Endothelial cell of umbilical vein (primary cell): Measurements from ENCODE around the gene MYLK. TPM values are rescaled to one million over a fixed set of nuclear protein-coding genes. Genes with fewer than 3 reads are reported as not detected.

Source experiments
- BruUV-seq: library from RNA; stranded (reverse); fragments of 400-500 nt; replicated peaks from 2 replicates; lab custom pipeline; 2021; lab: Mats Ljungman, UMichigan
- CTCF ChIA-PET: fragments of 300-600, 350-600 bp; sonication (Branson Sonifier 250); formaldehyde crosslinking; loops from one replicate; lab custom pipeline; 2021; ENCODE audit warnings: antibody characterized with exemption, inconsistent platforms; lab: Charles Lee
- POLR2A ChIA-PET: fragments of 300-600, 350-600 bp; sonication (Branson Sonifier 250); formaldehyde crosslinking; loops from one replicate; lab custom pipeline; 2021; ENCODE audit warnings: antibody characterized with exemption, inconsistent platforms; lab: Charles Lee
- DNase-seq: peaks from one replicate; pipeline ENCODE4 v3.0.0-alpha.2; 2011; ENCODE audit warnings: low read depth, low spot score
- FAIRE-seq: peaks from 2 replicates; lab custom pipeline; 2011; peaks lifted over from hg19 to GRCh38; lab: Jason Lieb, UNC
- H2AFZ ChIP-seq: 2 replicates; pipeline ENCODE4 v1.6.0; 2012; ENCODE audit warnings: low read depth, low read length, control low read depth, inconsistent platforms
- H3K27ac ChIP-seq: 2 replicates; pipeline ENCODE4 v1.5.1; 2011; ENCODE audit warnings: low read depth, mild to moderate bottlenecking, control low read depth, low read length, moderate library complexity; ENCODE audit not compliant: insufficient read depth
- H3K27me3 ChIP-seq, 2 experiments: 2 replicates each; pipeline versions ENCODE4 v1.6.0 to v1.6.1; 2011; ENCODE audit warnings: low read length in 2 of 2, mixed read lengths in 1 of 2; ENCODE audit not compliant: control insufficient read depth in 2 of 2, insufficient read depth in 2 of 2
- H3K36me3 ChIP-seq, 2 experiments: 2 replicates in 1 of 2; 3 replicates in 1 of 2; pipeline ENCODE4 v1.5.1; 2011; ENCODE audit warnings: low read length in 2 of 2, mild to moderate bottlenecking in 1 of 2, moderate library complexity in 1 of 2; ENCODE audit not compliant: control insufficient read depth in 2 of 2, insufficient read depth in 2 of 2; ENCODE audit errors: extremely low read depth in 1 of 2
- H3K4me1 ChIP-seq: 3 replicates; pipeline ENCODE4 v1.5.1; 2011; ENCODE audit warnings: mild to moderate bottlenecking, low read length; ENCODE audit not compliant: control insufficient read depth, insufficient read depth; ENCODE audit errors: extremely low read depth
- H3K4me2 ChIP-seq: 2 replicates; pipeline ENCODE4 v1.6.1; 2011; ENCODE audit warnings: low read length, control low read depth, mixed read lengths; ENCODE audit not compliant: insufficient read depth
- H3K4me3 ChIP-seq, 3 experiments: fragments of 200-600 bp in 1 of 3; sonication (generic), shearing (Covaris generic) in 1 of 3; replicated peaks in 1 of 3; 2 replicates each; pipeline ENCODE4 v1.5.1; 2011 to 2016; ENCODE audit warnings: control low read depth in 3 of 3, low read length in 3 of 3, mild to moderate bottlenecking in 2 of 3, inconsistent platforms in 1 of 3, low read depth in 1 of 3, moderate library complexity in 1 of 3; ENCODE audit not compliant: insufficient read depth in 1 of 3
- H3K79me2 ChIP-seq: 2 replicates; pipeline ENCODE4 v1.6.0; 2012; ENCODE audit warnings: low read length, inconsistent platforms; ENCODE audit not compliant: control insufficient read depth, insufficient read depth
- H3K9ac ChIP-seq: replicated peaks from 2 replicates; pipeline ENCODE3; 2011; ENCODE audit warnings: low read length, control low read depth; ENCODE audit not compliant: insufficient read depth; ENCODE audit errors: extremely low read depth
- H3K9me1 ChIP-seq: replicated peaks from 3 replicates; pipeline ENCODE4 v1.6.0; 2011; ENCODE audit warnings: mild to moderate bottlenecking, low read length; ENCODE audit not compliant: control insufficient read depth, insufficient read depth; ENCODE audit errors: extremely low read depth
- H3K9me3 ChIP-seq: replicated peaks from 2 replicates; pipeline ENCODE4 v1.5.1; 2012; ENCODE audit warnings: low read length, inconsistent platforms; ENCODE audit not compliant: control insufficient read depth, insufficient read depth
- H4K20me1 ChIP-seq: replicated peaks from 2 replicates; pipeline ENCODE3; 2011; ENCODE audit warnings: mild to moderate bottlenecking, low read length; ENCODE audit not compliant: control insufficient read depth, insufficient read depth; ENCODE audit errors: extremely low read depth
- CTCF ChIP-seq, 2 donors: IDR thresholded peaks; 1 replicate in 1 of 2; 2 replicates in 1 of 2; pipeline ENCODE4 v1.5.1; 2011; ENCODE audit warnings: low read length in 2 of 2, mild to moderate bottlenecking in 2 of 2, moderate library complexity in 2 of 2, control low read depth in 1 of 2, inconsistent platforms in 1 of 2, low read depth in 1 of 2; ENCODE audit not compliant: insufficient read depth in 1 of 2; ENCODE audit errors: extremely low read depth in 1 of 2
- EZH2 ChIP-seq: IDR thresholded peaks from 2 replicates; pipeline ENCODE4 v1.6.1; 2012; ENCODE audit warnings: borderline replicate concordance, low read depth, mild to moderate bottlenecking, moderate library complexity, low read length, inconsistent platforms; ENCODE audit not compliant: severe bottlenecking
- FOS ChIP-seq: IDR thresholded peaks from 2 replicates; pipeline ENCODE4 v1.6.1; 2011; ENCODE audit warnings: mild to moderate bottlenecking, low read length, moderate library complexity, borderline replicate concordance; ENCODE audit not compliant: insufficient read depth
- GATA2 ChIP-seq: IDR thresholded peaks from 2 replicates; pipeline ENCODE4 v1.7.0; 2011; ENCODE audit warnings: low read depth, mild to moderate bottlenecking, moderate library complexity, mixed read lengths, low read length; ENCODE audit not compliant: insufficient read length, insufficient read depth
- JUN ChIP-seq: IDR thresholded peaks from 2 replicates; pipeline ENCODE4 v1.6.1; 2011; ENCODE audit warnings: borderline replicate concordance, low read depth; ENCODE audit not compliant: insufficient read length, insufficient read depth
- MAX ChIP-seq: IDR thresholded peaks from 2 replicates; pipeline ENCODE4 v1.6.1; 2011; ENCODE audit not compliant: insufficient read depth, insufficient read length
- MYC ChIP-seq: IDR thresholded peaks from one replicate; pipeline ENCODE4 v1.6.1; 2011; ENCODE audit warnings: mild to moderate bottlenecking, low read depth, low read length
- POLR2A ChIP-seq: IDR thresholded peaks from 2 replicates; pipeline ENCODE4 v1.6.1; 2012; ENCODE audit warnings: low read depth, mild to moderate bottlenecking, control low read depth, low read length
- POLR2AphosphoS5 ChIP-seq: IDR thresholded peaks from 2 replicates; pipeline ENCODE4 v1.6.1; 2012; ENCODE audit warnings: low read depth, mild to moderate bottlenecking, control low read depth, low read length, moderate library complexity; ENCODE audit not compliant: insufficient read depth
- dilution Hi-C: fragments of 300-500 bp; cut with MboI; formaldehyde crosslinking; loops from one replicate; pipeline ENCODE4 v1.15.0; 2019; ENCODE audit warnings: low sequenced_read_pairs; ENCODE audit not compliant: extremely low pct_ligation_motif_present
- intact Hi-C: fragments of 100-400 bp; cut with micrococcal nuclease; formaldehyde crosslinking; loops from one replicate; pipeline ENCODE4 v1.10.0; 2022
- polyA plus RNA-seq, 4 experiments: library from polyadenylated mRNA; depleted of rRNA in 3 of 4; stranded (reverse) in 3 of 4; unstranded in 1 of 4; fragments of >200 nt; gene quantifications; 2 replicates each; pipeline versions ENCODE4 v1.2.1 to v1.2.3, GENCODE V29; 2011 to 2012; ENCODE audit warnings: missing spikeins in 1 of 4
- total RNA-seq: library from RNA; stranded (reverse); gene quantifications from 2 replicates; pipeline ENCODE4 v1.2.3, GENCODE V29; 2021

Gene MYLK
- total and polyA plus RNA-seq, 2 donors (not counting 3 experiments of a cell fraction or from before 2014, with no cell fraction given) = 10.0 to 22.2 TPM

- H3K27me3 ChIP-seq = no peaks in the 10 kb centered on the region
- no peaks in the 10 kb centered on the region for H3K9me3 ChIP-seq
- H3K9ac ChIP-seq = no peak overlapping the region
- FAIRE-seq (no peak), DNase-seq (no peak)
- H2AFZ ChIP-seq = no peak overlapping the region
- H3K4me2 ChIP-seq = no peak overlapping the region
- no peaks in the 10 kb centered on the region for H4K20me1 ChIP-seq
- BruUV-seq = no TSS peak
- intact Hi-C loops = no loop called here
- H3K27ac ChIP-seq = no peak overlapping the region
- TF ChIP-seq JUN = no peak
- no peak for TF ChIP-seq GATA2
- TF ChIP-seq EZH2 = no peak
- no peak for TF ChIP-seq CTCF (IDR thresholded peaks at IDR 0.05; ENCODE audit: extremely low read depth in 1 of 2, insufficient read depth in 1 of 2, low read depth in 1 of 2, low read length in 2 of 2)
- no peak for TF ChIP-seq FOS
- TF ChIP-seq MAX = no peak
- no peak for TF ChIP-seq POLR2AphosphoS5
- TF ChIP-seq MYC = no peak
- no peak for TF ChIP-seq POLR2A
- H3K9me1 ChIP-seq = no peaks in the 10 kb centered on the region
- H3K4me3 ChIP-seq = no peak overlapping the region
- POLR2A ChIA-PET = no interaction called here
- no peaks in the 10 kb centered on the region for H3K79me2 ChIP-seq
- H3K4me1 ChIP-seq = no peaks in the 10 kb centered on the region
- CTCF ChIA-PET = no interaction called here
- peaks cover 0 to 4% of the 10 kb centered on the region in 2 experiments for H3K36me3 ChIP-seq
- dilution Hi-C loops = no loop called here
These were observed 35.2 kb upstream of the MYLK start for GRCh38 chr3:123919353-123919752.
